H9 (cell line): ENCODE data around the gene ST6GALNAC3. TPM values are rescaled to one million over a fixed set of nuclear protein-coding genes. Genes with fewer than 3 reads are reported as not detected.

ENCODE experiments used
- DNase-seq: peaks from one replicate; pipeline ENCODE4 v3.0.0-alpha.2; 2017
- H2AFZ ChIP-seq: one replicate; pipeline ENCODE4 v1.6.1; 2013; ENCODE audit warnings: mild to moderate bottlenecking, low read length, control low read depth, moderate library complexity
- H2AK5ac ChIP-seq: 2 replicates; pipeline ENCODE4 v1.6.1; 2013; ENCODE audit warnings: low read length, control low read depth, mixed read lengths; ENCODE audit not compliant: insufficient read length
- H2BK120ac ChIP-seq: one replicate; pipeline ENCODE4 v1.6.1; 2013; ENCODE audit warnings: low read depth, mild to moderate bottlenecking, low read length, control low read depth, inconsistent platforms; ENCODE audit not compliant: poor library complexity, severe bottlenecking
- H2BK12ac ChIP-seq: 2 replicates; pipeline ENCODE4 v1.6.1; 2013; ENCODE audit warnings: low read length, control low read depth, mixed read lengths, low read depth; ENCODE audit not compliant: insufficient read length
- H2BK15ac ChIP-seq: 2 replicates; pipeline ENCODE4 v1.6.1; 2013; ENCODE audit warnings: low read depth, low read length, control low read depth
- H2BK20ac ChIP-seq: one replicate; pipeline ENCODE4 v1.6.1; 2013; ENCODE audit warnings: low read depth, mild to moderate bottlenecking, low read length, control low read depth, inconsistent platforms; ENCODE audit not compliant: poor library complexity, severe bottlenecking
- H2BK5ac ChIP-seq: 2 replicates; pipeline ENCODE4 v1.6.1; 2013; ENCODE audit warnings: low read length, control low read depth, mixed read lengths; ENCODE audit not compliant: insufficient read length
- H3K14ac ChIP-seq: 2 replicates; pipeline ENCODE4 v1.6.1; 2013; ENCODE audit warnings: low read length, control low read depth; ENCODE audit not compliant: insufficient read depth
- H3K18ac ChIP-seq: 2 replicates; pipeline ENCODE4 v1.6.1; 2013; ENCODE audit warnings: low read depth, mild to moderate bottlenecking, mixed read lengths, low read length, control low read depth; ENCODE audit not compliant: insufficient read length
- H3K23ac ChIP-seq: 2 replicates; pipeline ENCODE4 v1.6.1; 2013; ENCODE audit warnings: low read length, control low read depth, mixed read lengths, low read depth; ENCODE audit not compliant: insufficient read length
- H3K23me2 ChIP-seq: 2 replicates; pipeline ENCODE4 v1.6.1; 2013; ENCODE audit warnings: low read depth, mild to moderate bottlenecking, mixed read lengths, low read length, control low read depth; ENCODE audit not compliant: insufficient read length, poor library complexity, severe bottlenecking
- H3K27ac ChIP-seq: 2 replicates; pipeline ENCODE4 v1.5.1; 2013; ENCODE audit warnings: low read length, control low read depth, mixed read lengths, low read depth; ENCODE audit not compliant: insufficient read length
- H3K27me3 ChIP-seq: 2 replicates; pipeline ENCODE4 v1.6.1; 2013; ENCODE audit warnings: low read length, control low read depth, inconsistent platforms; ENCODE audit not compliant: insufficient read depth
- H3K4ac ChIP-seq: 2 replicates; pipeline ENCODE4 v1.6.1; 2013; ENCODE audit warnings: low read depth, mild to moderate bottlenecking, control low read depth, inconsistent platforms, low read length, moderate library complexity
- H3K4me1 ChIP-seq: 2 replicates; pipeline ENCODE4 v1.6.1; 2013; ENCODE audit warnings: low read length, control low read depth, inconsistent platforms; ENCODE audit not compliant: insufficient read depth
- H3K4me2 ChIP-seq: 2 replicates; pipeline ENCODE4 v1.6.1; 2013; ENCODE audit warnings: low read length, control low read depth, mixed read lengths; ENCODE audit not compliant: insufficient read length, insufficient read depth
- H3K56ac ChIP-seq: 2 replicates; pipeline ENCODE4 v1.6.1; 2013; ENCODE audit warnings: low read depth, mild to moderate bottlenecking, mixed read lengths, low read length, control low read depth; ENCODE audit not compliant: insufficient read length
- H3K79me1 ChIP-seq: 2 replicates; pipeline ENCODE4 v1.6.1; 2013; ENCODE audit warnings: low read depth, mild to moderate bottlenecking, moderate library complexity, low read length, control low read depth, inconsistent platforms; ENCODE audit not compliant: insufficient read depth, poor library complexity, severe bottlenecking
- H3K79me2 ChIP-seq: 2 replicates; pipeline ENCODE4 v1.6.1; 2013; ENCODE audit warnings: low read length, control low read depth, inconsistent platforms; ENCODE audit not compliant: insufficient read depth
- H3K9ac ChIP-seq: 2 replicates; pipeline ENCODE4 v1.6.1; 2013; ENCODE audit warnings: low read length, control low read depth, mixed read lengths; ENCODE audit not compliant: insufficient read length; ENCODE audit errors: extremely low read depth
- H3K9me3 ChIP-seq: one replicate; pipeline ENCODE4 v1.6.1; 2013; ENCODE audit warnings: low read depth, low read length, inconsistent platforms; ENCODE audit not compliant: control insufficient read depth
- H3T11ph ChIP-seq: one replicate; pipeline ENCODE4 v1.6.1; 2013; ENCODE audit warnings: mild to moderate bottlenecking, low read length, control low read depth, inconsistent platforms
- H4K20me1 ChIP-seq: one replicate; pipeline ENCODE4 v1.6.1; 2013; ENCODE audit not compliant: control insufficient read depth, insufficient read length, insufficient read depth
- H4K5ac ChIP-seq: 2 replicates; pipeline ENCODE4 v1.6.1; 2013; ENCODE audit warnings: low read depth, mild to moderate bottlenecking, mixed read lengths, low read length, control low read depth; ENCODE audit not compliant: insufficient read length
- H4K8ac ChIP-seq: replicated peaks from 2 replicates; pipeline ENCODE4 v1.6.1; 2013; ENCODE audit warnings: low read length, control low read depth, mixed read lengths, low read depth; ENCODE audit not compliant: insufficient read length
- H4K91ac ChIP-seq: 2 replicates; pipeline ENCODE4 v1.6.1; 2013; ENCODE audit warnings: low read depth, mild to moderate bottlenecking, moderate library complexity, mixed read lengths, low read length, control low read depth; ENCODE audit not compliant: insufficient read length
- H3K27ac Mint-ChIP-seq, 3 experiments: 2 replicates in 2 of 3; 3 replicates in 1 of 3; pipeline ENCODE4 v1.8.0; 2020 to 2021; ENCODE audit warnings: mixed read lengths in 3 of 3, mild to moderate bottlenecking in 1 of 3, moderate library complexity in 1 of 3
- H3K27me3 Mint-ChIP-seq: 2 replicates; pipeline ENCODE4 v1.8.0; 2021; ENCODE audit warnings: low read depth, mild to moderate bottlenecking, moderate library complexity, mixed read lengths
- H3K36me3 Mint-ChIP-seq, 3 experiments: 2 replicates in 2 of 3; 3 replicates in 1 of 3; pipeline ENCODE4 v1.8.0; 2020 to 2021; ENCODE audit warnings: low read depth in 3 of 3, mixed read lengths in 3 of 3; ENCODE audit not compliant: insufficient read depth in 1 of 3
- H3K4me1 Mint-ChIP-seq, 2 experiments: 2 replicates each; pipeline ENCODE4 v1.8.0; 2020; ENCODE audit warnings: mixed read lengths in 2 of 2
- H3K4me3 Mint-ChIP-seq, 2 experiments: 2 replicates in 1 of 2; 3 replicates in 1 of 2; pipeline ENCODE4 v1.8.0; 2020 to 2021; ENCODE audit warnings: mild to moderate bottlenecking in 2 of 2, mixed read lengths in 2 of 2, moderate library complexity in 1 of 2
- H3K9me3 Mint-ChIP-seq, 2 experiments: 2 replicates in 1 of 2; 3 replicates in 1 of 2; pipeline ENCODE4 v1.8.0; 2020; ENCODE audit warnings: mild to moderate bottlenecking in 2 of 2, mixed read lengths in 2 of 2, moderate library complexity in 1 of 2
- CTCF ChIP-seq: fragments of 200-600 bp; sonication (generic); conservative IDR thresholded peaks from 3 replicates; pipeline ENCODE4 v1.8.0; 2021; ENCODE audit warnings: antibody characterized with exemption, mild to moderate bottlenecking
- total RNA-seq: library from RNA; stranded (reverse); gene quantifications from 2 replicates; pipeline ENCODE4 v1.2.1, GENCODE V29; 2021

ST6GALNAC3 gene
- total RNA-seq, 1 experiment from 2014 or later = 11.2 TPM

- H3K9ac ChIP-seq = no peak overlapping the region
- H3K27ac Mint-ChIP-seq = no peak overlapping the region
- H3K27me3 Mint-ChIP-seq = no peaks in the 10 kb centered on the region
- no peak overlapping the region for H2BK12ac ChIP-seq
- H3K4me1 Mint-ChIP-seq = peaks cover 10 to 11% of the 10 kb centered on the region in 2 experiments
- no peak for TF ChIP-seq CTCF
- no peak overlapping the region for H3K27ac ChIP-seq
- no peak overlapping the region for H2AFZ ChIP-seq
- H4K91ac ChIP-seq = no peak overlapping the region
- H2BK120ac ChIP-seq = no peak overlapping the region
- no peak overlapping the region for H3K14ac ChIP-seq
- no peak overlapping the region for H2BK15ac ChIP-seq
- no peak overlapping the region for H3T11ph ChIP-seq
- no peaks in the 10 kb centered on the region for H4K20me1 ChIP-seq
- no peak overlapping the region for H3K4me3 Mint-ChIP-seq
- no peaks in the 10 kb centered on the region for H3K9me3 ChIP-seq
- no peak overlapping the region for H3K23ac ChIP-seq
- no peak overlapping the region for H2BK5ac ChIP-seq
- H3K23me2 ChIP-seq = no peaks in the 10 kb centered on the region
- H3K4me1 ChIP-seq = no peaks in the 10 kb centered on the region; the same call in none of the 2 replicates
- H3K9me3 Mint-ChIP-seq = no peaks in the 10 kb centered on the region
- no peaks in the 10 kb centered on the region for H3K36me3 Mint-ChIP-seq
- no peak for DNase-seq
- no peaks in the 10 kb centered on the region for H3K79me1 ChIP-seq
- no peaks in the 10 kb centered on the region for H3K27me3 ChIP-seq
- H3K79me2 ChIP-seq = no peaks in the 10 kb centered on the region
- no peak overlapping the region for H4K5ac ChIP-seq
- H2AK5ac ChIP-seq = no peak overlapping the region
- H4K8ac ChIP-seq = no peak overlapping the region
- no peak overlapping the region for H3K4ac ChIP-seq
- H2BK20ac ChIP-seq = no peak overlapping the region
- no peak overlapping the region for H3K56ac ChIP-seq
- H3K4me2 ChIP-seq = no peak overlapping the region
- no peak overlapping the region for H3K18ac ChIP-seq
These were observed 418.3 kb downstream of the ST6GALNAC3 start for GRCh38 chr1:76492752-76493430.
